D721Med (cell line): ENCODE results near the gene YIF1B.
"Not testable (repeated sequence)": the region's sequence is repeated elsewhere in the genome, so short reads cannot be mapped to it uniquely, and the experiment has no call there.

ENCODE experiments used
- DNase-seq: peaks from one replicate; pipeline ENCODE4 v3.0.0; 2011; ENCODE audit warnings: low spot score; ENCODE audit not compliant: insufficient read length
- FAIRE-seq: peaks from 2 replicates; lab custom pipeline; 2011; peaks lifted over from hg19 to GRCh38; lab: Jason Lieb, UNC
- CTCF ChIP-seq: IDR thresholded peaks from 2 replicates; pipeline ENCODE4 v1.5.1; 2012; ENCODE audit warnings: mild to moderate bottlenecking, control low read depth; ENCODE audit not compliant: insufficient read depth; ENCODE audit errors: missing control alignments

The YIF1B gene

GRCh38 chr19:38346837-38347236 lies 31.1 kb upstream of the YIF1B start:
- no peak for TF ChIP-seq CTCF
- DNase-seq (no peak), FAIRE-seq (no peak)

GRCh38 chr19:38340927-38341326 lies 25.2 kb upstream of the YIF1B start:
- no peak for DNase-seq
- FAIRE-seq = no peak
- no peak for TF ChIP-seq CTCF

- DNase-seq, FAIRE-seq: not testable (repeated sequence)
Observed at GRCh38 chr19:38339011-38339410, 23.3 kb upstream of the YIF1B start.

GRCh38 chr19:38337360-38337653 lies 21.6 kb upstream of the YIF1B start:
- DNase-seq (no peak), FAIRE-seq (no peak)
- no peak for TF ChIP-seq CTCF

- DNase-seq = peak; percentile 88
- TF ChIP-seq CTCF = no peak
- FAIRE-seq = no peak
Observed at GRCh38 chr19:38336638-38337359, 21.1 kb upstream of the YIF1B start.

GRCh38 chr19:38335949-38336637 lies 20.3 kb upstream of the YIF1B start:
- FAIRE-seq (no peak), DNase-seq (peak; percentile 76)
- TF ChIP-seq CTCF = no peak

GRCh38 chr19:38333245-38333644 lies 17.5 kb upstream of the YIF1B start:
- TF ChIP-seq CTCF = no peak
- DNase-seq (no peak), FAIRE-seq (no peak)
